Neural progenitor cell (in vitro differentiated cells): Measurements from ENCODE around the gene FNDC11. TPM values are rescaled to one million over a fixed set of nuclear protein-coding genes. Genes with fewer than 3 reads are reported as not detected.

ENCODE experiments used
- DNase-seq: peaks from one replicate; pipeline ENCODE4 v3.0.0-alpha.2; 2016; ENCODE audit warnings: low spot score
- H2AFZ ChIP-seq: fragments of 200-600 bp; sonication (generic); replicated peaks from 2 replicates; pipeline ENCODE4 v1.6.1; 2016; ENCODE audit warnings: antibody characterized with exemption
- H3F3A ChIP-seq: fragments of 200-600 bp; sonication (generic); 2 replicates; pipeline ENCODE4 v1.6.1; 2016; ENCODE audit warnings: antibody characterized with exemption, low read depth
- H3K27ac ChIP-seq: fragments of 200-600 bp; sonication (generic); 2 replicates; pipeline ENCODE4 v1.5.1; 2016; ENCODE audit warnings: mild to moderate bottlenecking
- H3K27me3 ChIP-seq: fragments of 200-600 bp; sonication (generic); 2 replicates; pipeline ENCODE4 v1.6.1; 2016; ENCODE audit warnings: mild to moderate bottlenecking, moderate library complexity
- H3K36me3 ChIP-seq: fragments of 200-600 bp; sonication (generic); 2 replicates; pipeline ENCODE4 v1.5.1; 2016
- H3K4me1 ChIP-seq: fragments of 200-600 bp; sonication (generic); 2 replicates; pipeline ENCODE4 v1.6.1; 2016; ENCODE audit warnings: mixed run types
- H3K4me2 ChIP-seq: fragments of 200-600 bp; sonication (generic); 2 replicates; pipeline ENCODE4 v1.6.1; 2016
- H3K4me3 ChIP-seq: fragments of 200-600 bp; sonication (generic); 2 replicates; pipeline ENCODE4 v1.5.1; 2016
- H3K79me2 ChIP-seq: fragments of 200-600 bp; sonication (generic); 2 replicates; pipeline ENCODE4 v1.6.1; 2016; ENCODE audit warnings: low read depth
- H3K9ac ChIP-seq: fragments of 200-600 bp; sonication (generic); 2 replicates; pipeline ENCODE4 v1.6.1; 2016
- H3K9me3 ChIP-seq: fragments of 200-600 bp; sonication (generic); 2 replicates; pipeline ENCODE4 v1.5.1; 2016; ENCODE audit warnings: low read depth
- H4K20me1 ChIP-seq: fragments of 200-600 bp; sonication (generic); 2 replicates; pipeline ENCODE4 v1.6.1; 2016; ENCODE audit warnings: low read depth
- H3K27ac Mint-ChIP-seq: 3 replicates; pipeline ENCODE4 v1.8.0; 2021; ENCODE audit warnings: mixed read lengths
- H3K27me3 Mint-ChIP-seq: 2 replicates; pipeline ENCODE4 v1.8.0; 2022; ENCODE audit warnings: low read depth, mild to moderate bottlenecking, inconsistent platforms, moderate library complexity, mixed read lengths; ENCODE audit not compliant: insufficient read depth
- H3K36me3 Mint-ChIP-seq: 3 replicates; pipeline ENCODE4 v1.8.0; 2021; ENCODE audit warnings: mixed read lengths
- H3K4me1 Mint-ChIP-seq: 3 replicates; pipeline ENCODE4 v1.8.0; 2021; ENCODE audit warnings: mixed read lengths
- H3K4me3 Mint-ChIP-seq: 3 replicates; pipeline ENCODE4 v1.8.0; 2021; ENCODE audit warnings: mild to moderate bottlenecking, moderate library complexity, mixed read lengths
- H3K9me3 Mint-ChIP-seq: 3 replicates; pipeline ENCODE4 v1.8.0; 2020; ENCODE audit warnings: mixed read lengths
- CTCF ChIP-seq: fragments of 200-600 bp; sonication (generic); IDR thresholded peaks from 2 replicates; pipeline ENCODE4 v1.5.1; 2017; ENCODE audit warnings: antibody characterized with exemption, mild to moderate bottlenecking
- EZH2 ChIP-seq: fragments of 200-600 bp; sonication (generic); IDR thresholded peaks from 2 replicates; pipeline ENCODE4 v1.6.1; 2017; ENCODE audit warnings: antibody characterized with exemption, mild to moderate bottlenecking, moderate library complexity
- EZH2phosphoT487 ChIP-seq: fragments of 200-600 bp; sonication (generic); IDR thresholded peaks from 2 replicates; pipeline ENCODE4 v1.6.1; 2017; ENCODE audit warnings: antibody characterized with exemption
- total RNA-seq: library from RNA; depleted of rRNA; stranded (reverse); fragments of >200 nt; gene quantifications from 2 replicates; pipeline ENCODE4 v1.2.3, GENCODE V29; 2015; ENCODE audit warnings: low replicate concordance

The FNDC11 gene
- total RNA-seq, 1 donor from 2014 or later = 0.39 TPM

GRCh38 chr20:63560856-63561609, 7.1 kb downstream of the FNDC11 start:
- H3K36me3 ChIP-seq = no peaks in the 10 kb centered on the region
- TF ChIP-seq EZH2phosphoT487 = no peak
- TF ChIP-seq EZH2 = no peak
- no peak for TF ChIP-seq CTCF
- H3K36me3 Mint-ChIP-seq = peaks cover 2% of the 10 kb centered on the region
- peaks cover 2% of the 10 kb centered on the region for H3K9me3 Mint-ChIP-seq
- no peak overlapping the region for H3K27ac ChIP-seq
- H4K20me1 ChIP-seq = no peaks in the 10 kb centered on the region
- H3K4me1 ChIP-seq = peaks cover 12% of the 10 kb centered on the region
- no peaks in the 10 kb centered on the region for H3K79me2 ChIP-seq
- H3K27me3 ChIP-seq = no peaks in the 10 kb centered on the region
- DNase-seq = no peak
- no peak overlapping the region for H3K4me3 ChIP-seq
- peaks cover 4% of the 10 kb centered on the region for H3K27me3 Mint-ChIP-seq
- H3K27ac Mint-ChIP-seq = no peak overlapping the region
- no peak overlapping the region for H3K4me3 Mint-ChIP-seq
- H2AFZ ChIP-seq = no peak overlapping the region
- H3K4me2 ChIP-seq = no peak overlapping the region
- H3K4me1 Mint-ChIP-seq = peaks cover 10% of the 10 kb centered on the region
- H3K9me3 ChIP-seq = no peaks in the 10 kb centered on the region
- no peaks in the 10 kb centered on the region for H3F3A ChIP-seq
- no peak overlapping the region for H3K9ac ChIP-seq

GRCh38 chr20:63561624-63562396, 7.9 kb downstream of the FNDC11 start:
- no peak overlapping the region for H3K27ac Mint-ChIP-seq
- no peak for TF ChIP-seq EZH2phosphoT487
- TF ChIP-seq EZH2 = no peak
- TF ChIP-seq CTCF = no peak

GRCh38 chr20:63562461-63563224, 8.7 kb downstream of the FNDC11 start:
- Histone ChIP-seq H3K4me1 (no peaks in the 10 kb centered on the region), H3K9ac (no peak overlapping the region), H3K79me2 (no peaks in the 10 kb centered on the region), H3K4me3 (no peak overlapping the region), H3K27me3 (no peaks in the 10 kb centered on the region), H3K9me3 (no peaks in the 10 kb centered on the region), H2AFZ (no peak overlapping the region), H3K27ac (no peak overlapping the region), H4K20me1 (no peaks in the 10 kb centered on the region), H3F3A (no peaks in the 10 kb centered on the region), H3K36me3 (no peaks in the 10 kb centered on the region), H3K4me2 (no peak overlapping the region)
- no peak overlapping the region for H3K4me3 Mint-ChIP-seq
- TF ChIP-seq EZH2phosphoT487 = no peak
- TF ChIP-seq EZH2 = no peak
- TF ChIP-seq CTCF = no peak
- no peak for DNase-seq
- no peaks in the 10 kb centered on the region for H3K9me3 Mint-ChIP-seq
- no peaks in the 10 kb centered on the region for H3K36me3 Mint-ChIP-seq
- H3K27ac Mint-ChIP-seq = no peak overlapping the region
- no peaks in the 10 kb centered on the region for H3K4me1 Mint-ChIP-seq
- H3K27me3 Mint-ChIP-seq = no peaks in the 10 kb centered on the region

More at GRCh38 chr20:63561624-63562396, 7.9 kb downstream of the FNDC11 start:
- H3K9ac ChIP-seq = no peak overlapping the region
- H3K4me1 Mint-ChIP-seq = peaks cover 5% of the 10 kb centered on the region
- peaks cover 8% of the 10 kb centered on the region for H3K4me1 ChIP-seq
- no peaks in the 10 kb centered on the region for H3K36me3 ChIP-seq
- H3K9me3 Mint-ChIP-seq = peaks cover 2% of the 10 kb centered on the region
- no peak for DNase-seq
- peaks cover 2% of the 10 kb centered on the region for H3K36me3 Mint-ChIP-seq
- no peaks in the 10 kb centered on the region for H3K79me2 ChIP-seq
- no peaks in the 10 kb centered on the region for H3K27me3 ChIP-seq
- H3K4me3 ChIP-seq = no peak overlapping the region
- H3K4me3 Mint-ChIP-seq = no peak overlapping the region
- H4K20me1 ChIP-seq = no peaks in the 10 kb centered on the region
- no peak overlapping the region for H3K4me2 ChIP-seq
- no peak overlapping the region for H2AFZ ChIP-seq
- H3K9me3 ChIP-seq = no peaks in the 10 kb centered on the region
- no peaks in the 10 kb centered on the region for H3F3A ChIP-seq
- peaks cover 4% of the 10 kb centered on the region for H3K27me3 Mint-ChIP-seq
- H3K27ac ChIP-seq = no peak overlapping the region
